Measurements from ENCODE around the gene DCLK1.

- TF ChIP-seq CTCF (IDR thresholded peaks at IDR 0.05): no peak
- TF ChIP-seq POLR2A (IDR thresholded peaks at IDR 0.05): no peak
These were observed 26.3 kb upstream of the DCLK1 start for GRCh38 chr13:36157480-36157879.

All from adrenal gland (tissue), 5 donors.